GM20431 (cell line): ENCODE data around the gene MRPS21.

ENCODE experiments used
- in situ Hi-C: fragments of 300-500 bp; cut with MseI, MboI; formaldehyde crosslinking; loops from one replicate; pipeline ENCODE4 v1.15.0; 2020; ENCODE audit warnings: low sequenced_read_pairs; ENCODE audit not compliant: unreplicated experiment

Gene MRPS21

GRCh38 chr1:150293433-150294253 lies at the start of gene MRPS21:
TSS of gene MRPS21 (plus strand) at chr1:150293861. CDS start at chr1:150294367, 506 bp downstream.
- in situ Hi-C loops, result no loop called here

GRCh38 chr1:150249936-150250335 lies 43.7 kb upstream of the MRPS21 start:
- in situ Hi-C loops, result loop anchor here (25.0 kb wide), 1 partner anchor 287 kb away; the partner anchor contains the start of gene ADAMTSL4

GRCh38 chr1:150256198-150256553 lies 37.5 kb upstream of the MRPS21 start:
- in situ Hi-C loops, result loop anchor here (25.0 kb wide), 1 partner anchor 281 kb away; the partner anchor contains the start of gene ADAMTSL4

- in situ Hi-C loops, result loop anchor here (25.0 kb wide), 1 partner anchor 281 kb away; the partner anchor contains the start of gene ADAMTSL4
Measured at GRCh38 chr1:150256554-150257341, 36.9 kb upstream of the MRPS21 start.

GRCh38 chr1:150257624-150258585 lies 35.8 kb upstream of the MRPS21 start, which contains the start of gene CA14:
TSS of gene CA14 (plus strand) at chr1:150257774. CDS start at chr1:150258129, 355 bp downstream.
- in situ Hi-C loops, result loop anchor here (25.0 kb wide), 1 partner anchor 279 kb away; the partner anchor contains the start of gene ADAMTSL4

- in situ Hi-C loops, result loop anchor here (25.0 kb wide), 1 partner anchor 278 kb away; the partner anchor contains the start of gene ADAMTSL4
Measured at GRCh38 chr1:150259217-150259616, 34.4 kb upstream of the MRPS21 start.

- in situ Hi-C loops, result loop anchor here (25.0 kb wide), 1 partner anchor 277 kb away; the partner anchor contains the start of gene ADAMTSL4
Measured at GRCh38 chr1:150259758-150260669, 33.6 kb upstream of the MRPS21 start.

- in situ Hi-C loops, result loop anchor here (25.0 kb wide), 1 partner anchor 276 kb away; the partner anchor contains the start of gene ADAMTSL4
Measured at GRCh38 chr1:150261367-150261766, 32.3 kb upstream of the MRPS21 start.

GRCh38 chr1:150262388-150263320 lies 31.0 kb upstream of the MRPS21 start:
- in situ Hi-C loops, result loop anchor here (25.0 kb wide), 1 partner anchor 275 kb away; the partner anchor contains the start of gene ADAMTSL4

- in situ Hi-C loops, result loop anchor here (25.0 kb wide), 1 partner anchor 274 kb away; the partner anchor contains the start of gene ADAMTSL4
Measured at GRCh38 chr1:150263549-150263948, 30.1 kb upstream of the MRPS21 start.

- in situ Hi-C loops, result loop anchor here (25.0 kb wide), 1 partner anchor 269 kb away; the partner anchor contains the start of gene ADAMTSL4
Measured at GRCh38 chr1:150267896-150268295, 25.8 kb upstream of the MRPS21 start.

- in situ Hi-C loops, result loop anchor here (25.0 kb wide), 1 partner anchor 269 kb away; the partner anchor contains the start of gene ADAMTSL4
Measured at GRCh38 chr1:150268340-150268704, 25.3 kb upstream of the MRPS21 start.

- in situ Hi-C loops, result loop anchor here (25.0 kb wide), 1 partner anchor 268 kb away; the partner anchor contains the start of gene ADAMTSL4
Measured at GRCh38 chr1:150268705-150269403, 24.8 kb upstream of the MRPS21 start, which contains the start of gene APH1A. TSS of gene APH1A (minus strand) at chr1:150269016. CDS start at chr1:150268810, 206 bp downstream.

- in situ Hi-C loops, result loop anchor here (25.0 kb wide), 1 partner anchor 268 kb away; the partner anchor contains the start of gene ADAMTSL4
Measured at GRCh38 chr1:150269451-150269850, 24.2 kb upstream of the MRPS21 start.

- in situ Hi-C loops, result loop anchor here (25.0 kb wide), 1 partner anchor 266 kb away; the partner anchor contains the start of gene ADAMTSL4
Measured at GRCh38 chr1:150271291-150271959, 22.2 kb upstream of the MRPS21 start.
